Hair follicular keratinocyte (primary cell): ENCODE data around the gene CCNG2. TPM values are rescaled to one million over a fixed set of nuclear protein-coding genes. Genes with fewer than 3 reads are reported as not detected.

Experiments used
- total RNA-seq: library from RNA; depleted of rRNA; stranded (reverse); fragments of >200 nt; gene quantifications from 2 replicates; pipeline ENCODE4 v1.2.3, GENCODE V29; 2015

The CCNG2 gene, protein sequence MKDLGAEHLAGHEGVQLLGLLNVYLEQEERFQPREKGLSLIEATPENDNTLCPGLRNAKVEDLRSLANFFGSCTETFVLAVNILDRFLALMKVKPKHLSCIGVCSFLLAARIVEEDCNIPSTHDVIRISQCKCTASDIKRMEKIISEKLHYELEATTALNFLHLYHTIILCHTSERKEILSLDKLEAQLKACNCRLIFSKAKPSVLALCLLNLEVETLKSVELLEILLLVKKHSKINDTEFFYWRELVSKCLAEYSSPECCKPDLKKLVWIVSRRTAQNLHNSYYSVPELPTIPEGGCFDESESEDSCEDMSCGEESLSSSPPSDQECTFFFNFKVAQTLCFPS
- total RNA-seq = 17.2 and 37.4 TPM in 2 replicates

DNA sequence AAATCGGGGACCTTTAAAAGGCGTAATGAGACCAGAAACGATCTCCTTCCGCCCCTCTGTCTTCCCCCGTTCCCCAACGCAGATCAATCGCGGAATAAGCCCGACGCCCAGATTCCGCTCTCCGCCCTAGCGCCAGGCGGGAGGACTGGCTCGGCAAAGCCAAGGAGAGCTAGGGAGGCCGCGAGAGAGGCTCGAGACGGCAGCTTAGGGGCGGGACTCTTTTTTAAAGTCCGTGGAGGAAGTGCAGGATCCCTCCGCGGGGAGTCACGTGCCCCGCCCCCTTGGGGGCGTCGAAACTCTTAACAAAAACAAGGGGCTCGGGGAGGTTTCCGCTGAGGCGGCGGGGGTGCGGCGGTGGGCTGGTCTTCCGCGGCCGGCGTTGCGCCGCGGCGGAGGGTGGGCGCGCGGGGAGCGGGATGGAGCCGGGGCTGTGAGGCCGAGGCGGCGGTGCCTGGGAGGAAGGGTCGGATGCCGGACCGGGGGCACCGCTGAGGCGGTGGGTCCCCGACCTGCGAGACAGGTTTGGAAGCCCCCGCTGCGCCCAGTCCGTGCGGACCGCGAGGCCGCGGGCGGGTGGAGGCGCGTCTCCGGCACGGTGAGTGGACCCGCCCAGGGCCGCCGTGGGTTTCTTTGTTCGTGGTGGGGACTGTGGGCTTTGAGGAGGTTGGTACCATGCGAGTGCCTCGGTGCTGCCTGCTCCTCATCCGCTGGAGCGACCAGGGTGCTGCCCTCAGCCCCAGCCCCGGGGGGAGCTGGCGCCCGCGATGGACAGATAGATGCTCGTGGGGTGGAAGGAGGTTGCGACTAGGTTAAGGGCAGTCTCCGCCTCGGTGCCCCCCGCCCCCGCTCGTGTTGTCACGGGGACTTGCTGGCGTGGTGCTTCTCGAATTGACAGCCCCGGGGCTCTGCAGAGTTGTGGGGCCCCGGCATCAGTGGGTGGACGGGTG is at the start of gene CCNG2:
Gene CCNG2 (plus strand): TSS at position 296 of the 947 bp plus-strand sequence. CDS start 1,326 bp downstream, outside the sequence.

Other genes with a start within 250 kb of the CCNG2 start
- 41.9 and 53.9 TPM in 2 replicates for gene SEPTIN11, start 207.5 kb upstream of the CCNG2 start, total RNA-seq
- 169 and 350 TPM in 2 replicates for gene CCNI, start 81.2 kb upstream of the CCNG2 start, total RNA-seq